ENCODE data around the gene KCNT2.

Gene KCNT2

DNA sequence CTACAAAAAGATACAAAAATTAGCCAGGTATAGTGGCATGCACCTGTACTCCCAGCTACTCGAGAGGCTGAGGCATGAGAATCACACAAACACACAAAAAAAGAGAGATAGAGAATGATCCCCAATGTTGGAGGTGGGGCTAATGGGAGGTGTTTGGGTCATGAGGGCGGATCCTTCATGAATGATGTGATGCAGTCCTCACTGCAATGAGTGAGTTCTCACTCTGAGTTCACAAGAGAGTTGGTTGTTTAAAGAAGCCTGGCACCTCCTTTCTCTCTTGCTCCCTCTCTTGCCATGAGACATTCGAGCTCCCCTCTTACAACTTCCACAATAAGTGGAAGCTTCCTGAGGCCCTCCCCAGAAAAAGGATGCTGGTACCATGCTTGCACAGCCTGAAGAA, 17.3 kb downstream of the KCNT2 start:
- Histone ChIP-seq H3K4me1 (ENCODE audit: low read depth, poor library complexity, severe bottlenecking) (no peaks in the 10 kb centered on the region), H2AFZ (ENCODE audit: low read depth) (no peak overlapping the region), H3K4me2 (no peak overlapping the region), H3K9ac (no peak overlapping the region), H3K36me3 (ENCODE audit: insufficient read depth) (no peaks in the 10 kb centered on the region), H3K4me3 (IDR thresholded peaks at IDR 0.05; ENCODE audit: insufficient read depth, low read depth, low read length) (no peak overlapping the region), H3K79me2 (ENCODE audit: insufficient read depth, low read depth) (no peaks in the 10 kb centered on the region), H4K20me1 (ENCODE audit: insufficient read depth) (no peaks in the 10 kb centered on the region), H3K27me3 (ENCODE audit: insufficient read depth, low read depth) (no peaks in the 10 kb centered on the region), H3K27ac (no peak overlapping the region)
- TF ChIP-seq, protein P1, sequence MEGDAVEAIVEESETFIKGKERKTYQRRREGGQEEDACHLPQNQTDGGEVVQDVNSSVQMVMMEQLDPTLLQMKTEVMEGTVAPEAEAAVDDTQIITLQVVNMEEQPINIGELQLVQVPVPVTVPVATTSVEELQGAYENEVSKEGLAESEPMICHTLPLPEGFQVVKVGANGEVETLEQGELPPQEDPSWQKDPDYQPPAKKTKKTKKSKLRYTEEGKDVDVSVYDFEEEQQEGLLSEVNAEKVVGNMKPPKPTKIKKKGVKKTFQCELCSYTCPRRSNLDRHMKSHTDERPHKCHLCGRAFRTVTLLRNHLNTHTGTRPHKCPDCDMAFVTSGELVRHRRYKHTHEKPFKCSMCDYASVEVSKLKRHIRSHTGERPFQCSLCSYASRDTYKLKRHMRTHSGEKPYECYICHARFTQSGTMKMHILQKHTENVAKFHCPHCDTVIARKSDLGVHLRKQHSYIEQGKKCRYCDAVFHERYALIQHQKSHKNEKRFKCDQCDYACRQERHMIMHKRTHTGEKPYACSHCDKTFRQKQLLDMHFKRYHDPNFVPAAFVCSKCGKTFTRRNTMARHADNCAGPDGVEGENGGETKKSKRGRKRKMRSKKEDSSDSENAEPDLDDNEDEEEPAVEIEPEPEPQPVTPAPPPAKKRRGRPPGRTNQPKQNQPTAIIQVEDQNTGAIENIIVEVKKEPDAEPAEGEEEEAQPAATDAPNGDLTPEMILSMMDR (conservative IDR thresholded peaks at IDR 0.05; ENCODE audit: low read depth, low read length), result no peak

DNA sequence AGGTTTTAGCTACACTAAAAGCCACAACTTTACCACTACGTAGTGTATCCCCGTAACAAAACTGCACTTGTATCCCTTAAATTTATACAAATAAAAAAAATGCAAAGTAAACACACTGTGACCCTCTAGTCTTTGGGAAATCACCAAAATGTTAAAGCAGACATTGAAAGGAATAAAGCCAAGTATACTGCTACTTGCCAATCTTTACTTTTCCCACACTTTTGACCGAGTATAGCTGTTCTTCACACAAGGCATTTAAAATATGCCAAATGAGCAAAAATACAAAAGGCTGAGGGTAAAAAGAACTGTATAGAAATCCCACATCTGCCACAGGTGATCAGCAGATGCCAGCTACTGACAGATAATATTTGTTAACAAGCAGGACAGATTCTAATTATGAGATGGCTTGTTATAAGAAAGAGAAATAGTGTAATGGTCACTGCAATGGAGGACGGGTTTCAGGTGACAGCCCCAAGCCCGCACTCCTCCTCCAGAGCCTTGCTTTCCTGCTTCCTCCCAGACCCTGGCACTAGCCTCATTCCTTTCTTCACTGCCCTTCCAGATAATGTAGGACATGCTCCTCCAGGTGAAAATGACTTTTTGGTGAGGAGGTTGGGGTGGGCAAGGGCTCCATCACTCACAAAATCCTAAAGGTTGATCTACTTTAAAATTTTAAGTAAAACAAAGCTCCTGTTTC, 18.1 kb downstream of the KCNT2 start:
- no peaks in the 10 kb centered on the region for H3K27me3 ChIP-seq (ENCODE audit: insufficient read depth, low read depth)
- H3K36me3 ChIP-seq (ENCODE audit: insufficient read depth), result no peaks in the 10 kb centered on the region
- H3K79me2 ChIP-seq (ENCODE audit: insufficient read depth, low read depth), result no peaks in the 10 kb centered on the region
- no peaks in the 10 kb centered on the region for H4K20me1 ChIP-seq (ENCODE audit: insufficient read depth)
- H3K9ac ChIP-seq, result no peak overlapping the region
- H3K4me1 ChIP-seq (ENCODE audit: low read depth, poor library complexity, severe bottlenecking), result no peaks in the 10 kb centered on the region
- H3K4me3 ChIP-seq (IDR thresholded peaks at IDR 0.05; ENCODE audit: insufficient read depth, low read depth, low read length), result no peak overlapping the region
- TF ChIP-seq, protein P1 (conservative IDR thresholded peaks at IDR 0.05; ENCODE audit: low read depth, low read length), result no peak
- no peak overlapping the region for H3K27ac ChIP-seq
- H2AFZ ChIP-seq (ENCODE audit: low read depth), result no peak overlapping the region
- H3K4me2 ChIP-seq, result no peak overlapping the region

DNA sequence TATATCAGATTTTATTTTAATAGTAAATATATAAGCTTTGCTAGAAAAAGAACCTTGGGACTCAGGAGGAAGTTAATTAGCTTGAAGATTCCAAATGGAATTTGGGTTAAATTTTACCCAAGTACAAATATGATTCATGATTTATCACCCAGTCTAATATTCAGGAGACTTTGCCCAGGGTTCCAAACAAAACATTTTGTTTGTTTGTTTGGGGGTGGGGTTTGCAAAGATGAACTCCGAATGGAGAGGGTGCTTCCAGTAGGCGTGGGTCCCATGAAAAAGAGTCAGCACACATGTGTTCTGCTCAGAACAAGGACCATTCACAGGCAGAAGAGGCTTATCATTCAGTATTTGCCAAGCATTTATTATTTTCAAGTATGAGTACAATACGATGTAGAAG, 23.5 kb downstream of the KCNT2 start:
- H3K4me1 ChIP-seq (ENCODE audit: low read depth, poor library complexity, severe bottlenecking), result no peaks in the 10 kb centered on the region
- no peak overlapping the region for H3K4me2 ChIP-seq
- no peaks in the 10 kb centered on the region for H3K79me2 ChIP-seq (ENCODE audit: insufficient read depth, low read depth)
- no peak overlapping the region for H3K9ac ChIP-seq
- H3K27ac ChIP-seq, result no peak overlapping the region
- H3K4me3 ChIP-seq (IDR thresholded peaks at IDR 0.05; ENCODE audit: insufficient read depth, low read depth, low read length), result no peak overlapping the region
- no peaks in the 10 kb centered on the region for H3K36me3 ChIP-seq (ENCODE audit: insufficient read depth)
- TF ChIP-seq, protein P1 (conservative IDR thresholded peaks at IDR 0.05; ENCODE audit: low read depth, low read length), result no peak
- no peaks in the 10 kb centered on the region for H3K27me3 ChIP-seq (ENCODE audit: insufficient read depth, low read depth)
- H2AFZ ChIP-seq (ENCODE audit: low read depth), result no peak overlapping the region
- H4K20me1 ChIP-seq (ENCODE audit: insufficient read depth), result no peaks in the 10 kb centered on the region

DNA sequence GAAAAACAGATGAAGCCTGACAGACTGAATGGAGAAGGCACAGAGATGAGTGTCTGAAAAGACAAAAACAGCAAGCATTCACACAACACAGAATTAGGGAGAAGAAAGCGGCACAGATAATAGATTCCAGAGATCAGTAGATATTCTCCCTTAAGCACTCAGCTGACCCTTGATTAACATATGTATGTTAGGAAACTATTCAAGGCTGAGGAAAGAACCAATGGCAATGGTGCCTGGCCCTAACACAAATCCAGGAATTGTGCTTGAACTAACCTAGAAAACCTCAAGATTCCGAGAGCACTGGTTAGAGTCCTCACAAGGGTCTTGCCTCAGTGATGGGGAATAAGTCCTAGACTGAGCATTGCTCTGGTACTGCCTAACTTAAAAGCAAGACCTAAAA, 30.9 kb downstream of the KCNT2 start:
- Histone ChIP-seq H3K27ac (no peak overlapping the region), H3K27me3 (ENCODE audit: insufficient read depth, low read depth) (no peaks in the 10 kb centered on the region), H3K9ac (no peak overlapping the region), H3K4me1 (ENCODE audit: low read depth, poor library complexity, severe bottlenecking) (no peaks in the 10 kb centered on the region), H3K4me2 (no peak overlapping the region), H3K79me2 (ENCODE audit: insufficient read depth, low read depth) (no peaks in the 10 kb centered on the region), H4K20me1 (ENCODE audit: insufficient read depth) (no peaks in the 10 kb centered on the region), H3K36me3 (ENCODE audit: insufficient read depth) (no peaks in the 10 kb centered on the region), H3K4me3 (IDR thresholded peaks at IDR 0.05; ENCODE audit: insufficient read depth, low read depth, low read length) (no peak overlapping the region), H2AFZ (ENCODE audit: low read depth) (no peak overlapping the region)
- TF ChIP-seq, protein P1 (conservative IDR thresholded peaks at IDR 0.05; ENCODE audit: low read depth, low read length), result no peak

All from KMS-11 (cell line).